Type B pancreatic cell (in vitro differentiated cells): ENCODE measurements around the gene NR2C1. TPM values are rescaled to one million over a fixed set of nuclear protein-coding genes. Genes with fewer than 3 reads are reported as not detected.
"Not testable (repeated sequence)": the region's sequence is repeated elsewhere in the genome, so short reads cannot be mapped to it uniquely, and the experiment has no call there.

Source experiments
- DNase-seq: peaks from one replicate; pipeline ENCODE4 v3.0.0; 2021; ENCODE audit warnings: mixed read lengths; ENCODE audit not compliant: unreplicated experiment; ENCODE audit errors: extremely low spot score
- H3K27ac Mint-ChIP-seq: 2 replicates; pipeline ENCODE4 v1.8.0; 2021; ENCODE audit warnings: mild to moderate bottlenecking, mixed read lengths
- H3K27me3 Mint-ChIP-seq: 2 replicates; pipeline ENCODE4 v1.8.0; 2021; ENCODE audit warnings: mixed read lengths
- H3K36me3 Mint-ChIP-seq: 2 replicates; pipeline ENCODE4 v1.8.0; 2021; ENCODE audit warnings: mixed read lengths
- H3K4me1 Mint-ChIP-seq: one replicate; pipeline ENCODE4 v1.8.0; 2021; ENCODE audit warnings: mixed read lengths; ENCODE audit not compliant: unreplicated experiment
- H3K4me3 Mint-ChIP-seq: 2 replicates; pipeline ENCODE4 v1.8.0; 2021; ENCODE audit warnings: mild to moderate bottlenecking, mixed read lengths
- H3K9me3 Mint-ChIP-seq: 2 replicates; pipeline ENCODE4 v1.8.0; 2021; ENCODE audit warnings: mixed read lengths
- total RNA-seq: library from RNA; stranded (reverse); gene quantifications from 2 replicates; pipeline ENCODE4 v1.2.1, GENCODE V29; 2021; ENCODE audit warnings: low replicate concordance
- TF ChIP-seq, protein P1 (sequence below): fragments of 200-600 bp; sonication (generic); conservative IDR thresholded peaks from 2 replicates; pipeline ENCODE4 v1.5.0; 2021; ENCODE audit warnings: antibody characterized with exemption, mild to moderate bottlenecking

The NR2C1 gene
- total RNA-seq, 1 donor from 2014 or later: 51.5 TPM

DNA sequence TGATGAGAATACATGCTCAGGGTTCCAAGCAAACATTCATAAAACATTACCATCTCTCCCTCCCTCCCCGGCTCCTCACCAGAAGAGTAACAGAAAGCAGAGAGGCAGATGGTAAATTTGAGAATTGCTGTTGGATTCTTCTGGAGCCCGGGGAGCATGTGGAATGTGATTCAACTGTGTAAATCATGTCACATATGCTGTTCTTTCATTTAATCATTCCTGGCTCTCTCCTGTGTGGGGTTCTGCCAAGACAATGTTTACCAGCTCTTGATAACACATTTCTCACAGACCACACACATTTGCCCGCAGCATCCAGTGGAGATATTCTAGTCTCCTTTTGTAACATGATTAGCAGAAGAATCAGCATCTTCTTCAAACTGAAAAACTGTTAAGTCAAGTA is 23.4 kb upstream of the NR2C1 start:
- H3K27ac Mint-ChIP-seq: no peak overlapping the region
- no peak overlapping the region for H3K4me3 Mint-ChIP-seq
- TF ChIP-seq, protein P1, sequence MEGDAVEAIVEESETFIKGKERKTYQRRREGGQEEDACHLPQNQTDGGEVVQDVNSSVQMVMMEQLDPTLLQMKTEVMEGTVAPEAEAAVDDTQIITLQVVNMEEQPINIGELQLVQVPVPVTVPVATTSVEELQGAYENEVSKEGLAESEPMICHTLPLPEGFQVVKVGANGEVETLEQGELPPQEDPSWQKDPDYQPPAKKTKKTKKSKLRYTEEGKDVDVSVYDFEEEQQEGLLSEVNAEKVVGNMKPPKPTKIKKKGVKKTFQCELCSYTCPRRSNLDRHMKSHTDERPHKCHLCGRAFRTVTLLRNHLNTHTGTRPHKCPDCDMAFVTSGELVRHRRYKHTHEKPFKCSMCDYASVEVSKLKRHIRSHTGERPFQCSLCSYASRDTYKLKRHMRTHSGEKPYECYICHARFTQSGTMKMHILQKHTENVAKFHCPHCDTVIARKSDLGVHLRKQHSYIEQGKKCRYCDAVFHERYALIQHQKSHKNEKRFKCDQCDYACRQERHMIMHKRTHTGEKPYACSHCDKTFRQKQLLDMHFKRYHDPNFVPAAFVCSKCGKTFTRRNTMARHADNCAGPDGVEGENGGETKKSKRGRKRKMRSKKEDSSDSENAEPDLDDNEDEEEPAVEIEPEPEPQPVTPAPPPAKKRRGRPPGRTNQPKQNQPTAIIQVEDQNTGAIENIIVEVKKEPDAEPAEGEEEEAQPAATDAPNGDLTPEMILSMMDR: no peak
- no peaks in the 10 kb centered on the region for H3K27me3 Mint-ChIP-seq
- no peaks in the 10 kb centered on the region for H3K9me3 Mint-ChIP-seq
- DNase-seq: no peak
- H3K4me1 Mint-ChIP-seq: peaks cover 21% of the 10 kb centered on the region
- H3K36me3 Mint-ChIP-seq: peaks cover 32% of the 10 kb centered on the region

- TF ChIP-seq, protein P1: no peak
- no peak overlapping the region for H3K4me3 Mint-ChIP-seq
- no peak for DNase-seq
- H3K36me3 Mint-ChIP-seq: peaks cover 32% of the 10 kb centered on the region
- H3K27me3 Mint-ChIP-seq: no peaks in the 10 kb centered on the region
- peaks cover 21% of the 10 kb centered on the region for H3K4me1 Mint-ChIP-seq
- no peaks in the 10 kb centered on the region for H3K9me3 Mint-ChIP-seq
- no peak overlapping the region for H3K27ac Mint-ChIP-seq
These were observed 23.0 kb upstream of the NR2C1 start for GRCh38 chr12:95096378-95096777.

DNA sequence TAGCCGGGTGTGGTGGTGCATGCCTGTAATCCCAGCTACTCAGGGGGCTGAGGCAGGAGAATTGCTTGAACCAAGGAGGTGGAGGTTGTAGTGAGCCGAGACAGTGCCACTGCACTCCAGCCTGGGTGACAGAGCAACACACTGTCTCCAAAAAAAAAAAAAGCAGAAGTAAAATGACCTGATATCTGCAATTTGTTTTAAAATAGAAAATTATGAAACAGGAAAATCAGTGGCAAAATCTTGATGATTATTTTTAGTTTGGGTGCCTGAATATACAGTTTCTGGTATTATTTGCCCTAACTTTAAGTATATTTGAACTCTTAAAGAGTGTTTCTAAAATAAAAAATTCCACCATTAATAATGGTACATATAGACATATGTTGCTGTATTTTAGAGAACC is 22.4 kb upstream of the NR2C1 start:
- not testable (repeated sequence) for H3K9me3 Mint-ChIP-seq, H3K27ac Mint-ChIP-seq, DNase-seq, H3K27me3 Mint-ChIP-seq, H3K4me3 Mint-ChIP-seq
- H3K36me3 Mint-ChIP-seq: peaks cover 32% of the 10 kb centered on the region
- peaks cover 21% of the 10 kb centered on the region for H3K4me1 Mint-ChIP-seq

DNA sequence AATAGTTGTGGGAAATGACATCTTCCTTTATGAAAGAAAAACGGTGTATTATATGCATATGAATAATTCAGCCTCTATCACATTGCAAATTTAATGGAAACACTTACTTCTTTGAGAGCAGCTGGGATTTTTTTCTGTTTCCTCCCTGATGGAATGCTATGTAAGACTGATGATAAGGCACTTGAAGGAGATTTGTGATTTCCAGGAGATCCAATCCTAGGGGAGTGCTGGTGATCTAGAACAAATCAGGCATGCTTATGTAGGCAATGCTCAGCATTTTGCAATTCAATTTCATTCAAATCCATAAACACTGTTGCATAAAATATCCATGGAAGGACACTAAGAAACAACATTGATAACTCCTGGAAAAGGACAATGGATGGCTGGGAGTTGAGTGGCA is 16.0 kb upstream of the NR2C1 start:
- no peak overlapping the region for H3K27ac Mint-ChIP-seq
- peaks cover 7% of the 10 kb centered on the region for H3K4me1 Mint-ChIP-seq
- DNase-seq: no peak
- H3K27me3 Mint-ChIP-seq: no peaks in the 10 kb centered on the region
- TF ChIP-seq, protein P1: no peak
- no peaks in the 10 kb centered on the region for H3K9me3 Mint-ChIP-seq
- no peak overlapping the region for H3K4me3 Mint-ChIP-seq
- peaks cover 38% of the 10 kb centered on the region for H3K36me3 Mint-ChIP-seq

GRCh38 chr12:95088379-95088778 is 15.0 kb upstream of the NR2C1 start:
- TF ChIP-seq, protein P1: no peak
- no peaks in the 10 kb centered on the region for H3K27me3 Mint-ChIP-seq
- H3K9me3 Mint-ChIP-seq: no peaks in the 10 kb centered on the region
- peaks cover 34% of the 10 kb centered on the region for H3K36me3 Mint-ChIP-seq
- no peak for DNase-seq
- no peak overlapping the region for H3K4me3 Mint-ChIP-seq
- no peak overlapping the region for H3K27ac Mint-ChIP-seq
- peaks cover 14% of the 10 kb centered on the region for H3K4me1 Mint-ChIP-seq

GRCh38 chr12:95085612-95086011 is 12.2 kb upstream of the NR2C1 start:
- no peak for DNase-seq
- no peaks in the 10 kb centered on the region for H3K27me3 Mint-ChIP-seq

More at GRCh38 chr12:95085612-95086011, 12.2 kb upstream of the NR2C1 start:
- no peaks in the 10 kb centered on the region for H3K9me3 Mint-ChIP-seq
- peaks cover 18% of the 10 kb centered on the region for H3K4me1 Mint-ChIP-seq
- H3K4me3 Mint-ChIP-seq: no peak overlapping the region
- H3K36me3 Mint-ChIP-seq: peaks cover 25% of the 10 kb centered on the region
- TF ChIP-seq, protein P1: no peak
- no peak overlapping the region for H3K27ac Mint-ChIP-seq
